ENCODE results near the gene TPM4. TPM values are rescaled to one million over a fixed set of nuclear protein-coding genes. Genes with fewer than 3 reads are reported as not detected.

TPM4 gene
- polyA plus RNA-seq, 1 donor from 2014 or later, result 119 TPM

DNA sequence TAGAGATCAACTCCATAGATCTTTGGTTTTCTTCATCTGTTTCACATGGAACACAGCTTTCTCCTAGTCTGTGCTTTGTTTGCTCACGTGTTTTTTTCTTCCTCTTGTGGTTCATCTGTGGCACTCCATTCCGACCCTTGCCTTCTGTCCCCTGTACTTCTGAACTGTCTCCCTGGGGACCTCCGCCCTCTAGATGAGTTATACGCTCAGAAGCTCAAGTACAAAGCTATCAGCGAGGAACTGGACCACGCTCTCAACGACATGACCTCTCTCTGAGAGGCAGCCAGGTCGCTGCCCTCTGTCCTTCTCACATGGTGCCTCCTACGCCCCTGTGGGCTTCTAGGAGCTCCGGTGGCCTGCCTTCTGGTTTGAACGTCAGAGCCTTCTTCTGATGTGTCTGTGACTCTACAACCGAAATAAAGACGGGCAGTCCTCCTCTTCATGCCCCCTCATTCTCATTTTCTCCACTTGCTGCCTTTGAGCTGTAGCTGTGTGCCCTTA is 18.8 kb downstream of the TPM4 start:
- Histone ChIP-seq H3K36me3 (ENCODE audit: insufficient read depth, low read length) (peaks cover 8% of the 10 kb centered on the region), H3K9me2 (ENCODE audit: insufficient read depth, low read length) (no peaks in the 10 kb centered on the region), H3K4me2 (ENCODE audit: low read length) (no peak overlapping the region), H4K20me1 (ENCODE audit: insufficient read depth) (no peaks in the 10 kb centered on the region), H3K9ac (ENCODE audit: low read length) (no peak overlapping the region), H3K79me2 (replicated peaks; ENCODE audit: insufficient read depth, low read length) (no peaks in the 10 kb centered on the region), H3K27me3 (ENCODE audit: insufficient read depth, low read depth, low read length) (no peaks in the 10 kb centered on the region), H3K4me3 (ENCODE audit: low read length) (no peak overlapping the region), H2AFZ (ENCODE audit: low read depth, low read length) (no peak overlapping the region), H3K9me3 (ENCODE audit: low read length) (no peaks in the 10 kb centered on the region), H3K27ac (ENCODE audit: low read length) (no peak overlapping the region), H3F3A (ENCODE audit: insufficient read depth, low read length, poor library complexity, severe bottlenecking) (no peaks in the 10 kb centered on the region)
- no peak for TF ChIP-seq POLR2AphosphoS5 (IDR thresholded peaks at IDR 0.05)
- no peak for TF ChIP-seq RAD21 (conservative IDR thresholded peaks at IDR 0.05)
- TF ChIP-seq, protein P1, sequence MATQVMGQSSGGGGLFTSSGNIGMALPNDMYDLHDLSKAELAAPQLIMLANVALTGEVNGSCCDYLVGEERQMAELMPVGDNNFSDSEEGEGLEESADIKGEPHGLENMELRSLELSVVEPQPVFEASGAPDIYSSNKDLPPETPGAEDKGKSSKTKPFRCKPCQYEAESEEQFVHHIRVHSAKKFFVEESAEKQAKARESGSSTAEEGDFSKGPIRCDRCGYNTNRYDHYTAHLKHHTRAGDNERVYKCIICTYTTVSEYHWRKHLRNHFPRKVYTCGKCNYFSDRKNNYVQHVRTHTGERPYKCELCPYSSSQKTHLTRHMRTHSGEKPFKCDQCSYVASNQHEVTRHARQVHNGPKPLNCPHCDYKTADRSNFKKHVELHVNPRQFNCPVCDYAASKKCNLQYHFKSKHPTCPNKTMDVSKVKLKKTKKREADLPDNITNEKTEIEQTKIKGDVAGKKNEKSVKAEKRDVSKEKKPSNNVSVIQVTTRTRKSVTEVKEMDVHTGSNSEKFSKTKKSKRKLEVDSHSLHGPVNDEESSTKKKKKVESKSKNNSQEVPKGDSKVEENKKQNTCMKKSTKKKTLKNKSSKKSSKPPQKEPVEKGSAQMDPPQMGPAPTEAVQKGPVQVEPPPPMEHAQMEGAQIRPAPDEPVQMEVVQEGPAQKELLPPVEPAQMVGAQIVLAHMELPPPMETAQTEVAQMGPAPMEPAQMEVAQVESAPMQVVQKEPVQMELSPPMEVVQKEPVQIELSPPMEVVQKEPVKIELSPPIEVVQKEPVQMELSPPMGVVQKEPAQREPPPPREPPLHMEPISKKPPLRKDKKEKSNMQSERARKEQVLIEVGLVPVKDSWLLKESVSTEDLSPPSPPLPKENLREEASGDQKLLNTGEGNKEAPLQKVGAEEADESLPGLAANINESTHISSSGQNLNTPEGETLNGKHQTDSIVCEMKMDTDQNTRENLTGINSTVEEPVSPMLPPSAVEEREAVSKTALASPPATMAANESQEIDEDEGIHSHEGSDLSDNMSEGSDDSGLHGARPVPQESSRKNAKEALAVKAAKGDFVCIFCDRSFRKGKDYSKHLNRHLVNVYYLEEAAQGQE (IDR thresholded peaks at IDR 0.05; ENCODE audit: borderline replicate concordance), result no peak
- no peak for TF ChIP-seq TAF1 (IDR thresholded peaks at IDR 0.05; ENCODE audit: low read depth)
- no peak for TF ChIP-seq MXI1 (conservative IDR thresholded peaks at IDR 0.05; ENCODE audit: poor library complexity, severe bottlenecking)
- no peak for TF ChIP-seq EZH2 (IDR thresholded peaks at IDR 0.05; ENCODE audit: borderline replicate concordance, insufficient read depth, low read length, poor library complexity, severe bottlenecking)
- no peak for TF ChIP-seq SMC3 (conservative IDR thresholded peaks at IDR 0.05; ENCODE audit: poor library complexity)
- no peak for TF ChIP-seq EP300 (conservative IDR thresholded peaks at IDR 0.05; ENCODE audit: poor library complexity, severe bottlenecking)
- TF ChIP-seq, protein P2, sequence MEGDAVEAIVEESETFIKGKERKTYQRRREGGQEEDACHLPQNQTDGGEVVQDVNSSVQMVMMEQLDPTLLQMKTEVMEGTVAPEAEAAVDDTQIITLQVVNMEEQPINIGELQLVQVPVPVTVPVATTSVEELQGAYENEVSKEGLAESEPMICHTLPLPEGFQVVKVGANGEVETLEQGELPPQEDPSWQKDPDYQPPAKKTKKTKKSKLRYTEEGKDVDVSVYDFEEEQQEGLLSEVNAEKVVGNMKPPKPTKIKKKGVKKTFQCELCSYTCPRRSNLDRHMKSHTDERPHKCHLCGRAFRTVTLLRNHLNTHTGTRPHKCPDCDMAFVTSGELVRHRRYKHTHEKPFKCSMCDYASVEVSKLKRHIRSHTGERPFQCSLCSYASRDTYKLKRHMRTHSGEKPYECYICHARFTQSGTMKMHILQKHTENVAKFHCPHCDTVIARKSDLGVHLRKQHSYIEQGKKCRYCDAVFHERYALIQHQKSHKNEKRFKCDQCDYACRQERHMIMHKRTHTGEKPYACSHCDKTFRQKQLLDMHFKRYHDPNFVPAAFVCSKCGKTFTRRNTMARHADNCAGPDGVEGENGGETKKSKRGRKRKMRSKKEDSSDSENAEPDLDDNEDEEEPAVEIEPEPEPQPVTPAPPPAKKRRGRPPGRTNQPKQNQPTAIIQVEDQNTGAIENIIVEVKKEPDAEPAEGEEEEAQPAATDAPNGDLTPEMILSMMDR (IDR thresholded peaks at IDR 0.05; ENCODE audit: poor library complexity, severe bottlenecking), result no peak

DNA sequence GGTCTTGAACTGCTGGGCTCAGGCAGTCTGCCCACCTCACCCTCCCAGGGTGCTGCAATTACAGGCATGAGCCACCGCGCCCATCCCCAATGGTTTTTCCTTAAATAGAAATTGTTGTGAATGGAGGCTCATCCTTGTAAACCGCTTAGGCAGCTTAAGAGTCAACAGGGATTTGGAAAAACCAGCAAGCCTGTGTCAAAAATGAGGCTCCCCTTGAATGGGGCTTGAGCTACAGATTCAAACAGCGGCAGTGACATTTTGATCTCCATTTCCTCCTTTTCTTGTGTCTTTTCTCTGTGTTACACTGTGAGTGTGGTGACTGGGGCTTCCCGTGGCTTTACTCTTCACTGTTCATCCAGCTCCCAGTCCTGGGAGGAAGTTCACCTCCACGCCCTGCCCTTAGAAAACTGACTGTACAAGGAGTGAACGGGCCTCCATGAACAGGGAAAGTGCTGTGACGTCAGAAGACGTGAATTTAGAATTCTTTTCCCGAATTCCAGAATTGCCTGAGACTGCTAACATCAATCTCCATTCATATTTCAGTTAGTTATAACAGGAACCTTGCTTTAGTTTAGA is 20.1 kb downstream of the TPM4 start:
- Histone ChIP-seq H2AFZ (ENCODE audit: low read depth, low read length) (no peak overlapping the region), H3K9me3 (ENCODE audit: low read length) (no peaks in the 10 kb centered on the region), H3F3A (ENCODE audit: insufficient read depth, low read length, poor library complexity, severe bottlenecking) (no peaks in the 10 kb centered on the region), H3K36me3 (ENCODE audit: insufficient read depth, low read length) (peaks cover 8% of the 10 kb centered on the region), H3K4me3 (ENCODE audit: low read length) (no peak overlapping the region), H3K9ac (ENCODE audit: low read length) (no peak overlapping the region), H3K79me2 (replicated peaks; ENCODE audit: insufficient read depth, low read length) (no peaks in the 10 kb centered on the region), H3K27me3 (ENCODE audit: insufficient read depth, low read depth, low read length) (no peaks in the 10 kb centered on the region), H3K4me2 (ENCODE audit: low read length) (no peak overlapping the region), H4K20me1 (ENCODE audit: insufficient read depth) (no peaks in the 10 kb centered on the region), H3K27ac (ENCODE audit: low read length) (no peak overlapping the region), H3K9me2 (ENCODE audit: insufficient read depth, low read length) (no peaks in the 10 kb centered on the region)
- no peak for TF ChIP-seq RAD21 (conservative IDR thresholded peaks at IDR 0.05)
- TF ChIP-seq SMC3 (conservative IDR thresholded peaks at IDR 0.05; ENCODE audit: poor library complexity), result no peak
- no peak for TF ChIP-seq EZH2 (IDR thresholded peaks at IDR 0.05; ENCODE audit: borderline replicate concordance, insufficient read depth, low read length, poor library complexity, severe bottlenecking)
- TF ChIP-seq, protein P2 (IDR thresholded peaks at IDR 0.05; ENCODE audit: poor library complexity, severe bottlenecking), result no peak
- no peak for TF ChIP-seq EP300 (conservative IDR thresholded peaks at IDR 0.05; ENCODE audit: poor library complexity, severe bottlenecking)
- TF ChIP-seq MXI1 (conservative IDR thresholded peaks at IDR 0.05; ENCODE audit: poor library complexity, severe bottlenecking), result no peak
- TF ChIP-seq, protein P1 (IDR thresholded peaks at IDR 0.05; ENCODE audit: borderline replicate concordance), result no peak
- no peak for TF ChIP-seq POLR2AphosphoS5 (IDR thresholded peaks at IDR 0.05)
- no peak for TF ChIP-seq TAF1 (IDR thresholded peaks at IDR 0.05; ENCODE audit: low read depth)
